Spleen (tissue), 11 donors: Measurements from ENCODE around the gene SPDL1. TPM values are rescaled to one million over a fixed set of nuclear protein-coding genes. Genes with fewer than 3 reads are reported as not detected.

Experiments
- DNase-seq: peaks from one replicate; pipeline ENCODE4 v3.0.0-alpha.2; 2020
- H3K27ac ChIP-seq, 8 donors: fragments of 200-600 bp; sonication (generic) in 7 of 8; 1 replicate in 4 of 8; 2 replicates in 4 of 8; pipeline versions ENCODE4 v1.5.0 to v1.8.0; 2016 to 2021; ENCODE audit warnings: inconsistent platforms in 4 of 8, mild to moderate bottlenecking in 4 of 8, moderate library complexity in 1 of 8
- H3K27me3 ChIP-seq, 7 donors: fragments of 200-600 bp; sonication (generic) in 6 of 7; replicated peaks in 1 of 7; 1 replicate in 4 of 7; 2 replicates in 3 of 7; pipeline versions ENCODE4 v1.5.0 to v1.8.0; 2016 to 2021; ENCODE audit warnings: inconsistent platforms in 3 of 7, mild to moderate bottlenecking in 1 of 7
- H3K36me3 ChIP-seq, 6 donors: fragments of 200-600 bp; sonication (generic) in 5 of 6; 1 replicate in 4 of 6; 2 replicates in 2 of 6; pipeline versions ENCODE4 v1.5.0 to v1.8.0; 2016 to 2021; ENCODE audit warnings: inconsistent platforms in 2 of 6
- H3K4me1 ChIP-seq, 6 donors: fragments of 200-600 bp; sonication (generic) in 5 of 6; 1 replicate in 3 of 6; 2 replicates in 3 of 6; pipeline versions ENCODE4 v1.5.0 to v1.8.0; 2016 to 2021; ENCODE audit warnings: inconsistent platforms in 3 of 6
- H3K4me3 ChIP-seq, 8 donors: fragments of 200-600 bp; sonication (generic) in 7 of 8; 1 replicate in 4 of 8; 2 replicates in 4 of 8; pipeline versions ENCODE4 v1.5.0 to v1.8.0; 2016 to 2021; ENCODE audit warnings: inconsistent platforms in 4 of 8, mild to moderate bottlenecking in 4 of 8, moderate library complexity in 2 of 8
- H3K9me3 ChIP-seq, 8 donors: fragments of 200-600 bp; sonication (generic) in 7 of 8; 1 replicate in 4 of 8; 2 replicates in 4 of 8; pipeline versions ENCODE4 v1.5.0 to v1.8.0; 2016 to 2021; ENCODE audit warnings: inconsistent platforms in 4 of 8
- CTCF ChIP-seq, 11 experiments: fragments of 200-600 bp in 7 of 11; fragments of 450-650 bp in 4 of 11; sonication (generic) in 4 of 11; IDR thresholded peaks in 8 of 11; conservative IDR thresholded peaks in 3 of 11; 1 replicate in 7 of 11; 2 replicates in 4 of 11; pipeline versions ENCODE4 v1.4.0 to v1.8.0; 2016 to 2021; ENCODE audit warnings: antibody characterized with exemption in 11 of 11, inconsistent platforms in 4 of 11, mild to moderate bottlenecking in 1 of 11
- POLR2A ChIP-seq, 3 donors: fragments of 450-650 bp; IDR thresholded peaks; one replicate each; pipeline ENCODE4 v1.5.1; 2017; ENCODE audit warnings: antibody characterized with exemption in 3 of 3, mild to moderate bottlenecking in 1 of 3
- POLR2AphosphoS5 ChIP-seq, 3 donors: sonication (generic); formaldehyde crosslinking; IDR thresholded peaks; one replicate each; pipeline ENCODE4 v1.5.1; 2017; ENCODE audit warnings: antibody characterized with exemption in 3 of 3
- WGBS, 5 donors: extraction: QIAGEN DNeasy Blood & Tissue Kit in 3 of 5; methylation state at CpG; one replicate each; pipeline versions ENCODE4 v1.1.5 to v1.1.7; 2013 to 2018; 5-methylcytosine and 5-hydroxymethylcytosine counted together
- intact Hi-C: fragments of 100-400 bp; cut with DNase I; formaldehyde crosslinking; loops from one replicate; pipeline ENCODE4 v1.15.0; 2023; ENCODE audit warnings: low total_unique reads
- polyA plus RNA-seq, 3 donors: library from polyadenylated mRNA; stranded (reverse); fragments of 200-250 nt; gene quantifications; one replicate each; pipeline ENCODE4 v1.2.1, GENCODE V29; 2013
- total RNA-seq, 7 donors: library from RNA; depleted of rRNA in 3 of 7; stranded (reverse); fragments of >200 nt in 3 of 7; fragmentation: NEBNext Ultra II Directional in 4 of 7; extraction: Animal tissue kit (Norgen Biotek cat#: 25700) in 4 of 7; gene quantifications; one replicate each; pipeline versions ENCODE4 v1.1.0 to v1.2.1, GENCODE V29; 2016 to 2021
- donor health status: healthy with polysubstance abuse.
- donor health status: DM: no; HTN: no; CAD: no; lungs with moderate emphysema.
- donor health status: DM: no; HTN: no; CAD: no.
- donor health status: Bipolar disorder and iron deficiency.
- donor health status: healthy.
- donor health status: DM: no; HTN: no; CAD: no.
- donor health status: DM: yes; HTN: yes; CAD: no.

Gene SPDL1
- total and polyA plus RNA-seq, 10 donors = 5.2 to 15.7 (median 10.3) TPM

GRCh38 chr5:169646856-169647255 is 63.3 kb downstream of the SPDL1 start:
- Histone ChIP-seq H3K9me3 (no peaks in the 10 kb centered on the region), H3K4me1 (peaks cover 39 to 91% (median 72%) of the 10 kb centered on the region in 6 donors), H3K27me3 (no peaks in the 10 kb centered on the region), H3K4me3 (no peak overlapping the region), H3K27ac (peak overlapping the region in 3 of 8 donors; percentile 53 to 80 (median 72)), H3K36me3 (peaks cover 0 to 6% (median 0%) of the 10 kb centered on the region in 6 donors)
- DNase-seq = no peak
- WGBS, 5 donors = 79 to 90% (median 87%) methylated on average over 3 of the region's 3 CpGs
- intact Hi-C loops = no loop called here
- TF ChIP-seq CTCF (IDR thresholded peaks at IDR 0.05 in 8 of 11, conservative IDR thresholded peaks at IDR 0.05 in 3 of 11) (no peak), POLR2A (IDR thresholded peaks at IDR 0.05) (no peak), POLR2AphosphoS5 (IDR thresholded peaks at IDR 0.05) (no peak)

- H3K4me1 ChIP-seq = peaks cover 45 to 91% (median 72%) of the 10 kb centered on the region in 6 donors
- TF ChIP-seq POLR2AphosphoS5 (IDR thresholded peaks at IDR 0.05) = peak in 1 of 3 donors; percentile 48
- no peak for TF ChIP-seq CTCF (IDR thresholded peaks at IDR 0.05 in 8 of 11, conservative IDR thresholded peaks at IDR 0.05 in 3 of 11)
- no peak for TF ChIP-seq POLR2A (IDR thresholded peaks at IDR 0.05)
- intact Hi-C loops = no loop called here
- no peaks in the 10 kb centered on the region for H3K9me3 ChIP-seq
- H3K27me3 ChIP-seq = no peaks in the 10 kb centered on the region
- 0 to 4% (median 2%) methylated on average over 1 of the region's 1 CpG for WGBS, 5 donors
- peaks cover 0 to 6% (median 0%) of the 10 kb centered on the region in 6 donors for H3K36me3 ChIP-seq
- peak overlapping the region in 6 of 8 donors; percentile 17 to 80 (median 54) for H3K27ac ChIP-seq
- H3K4me3 ChIP-seq = peak overlapping the region in 1 of 8 donors; percentile 14
- no peak for DNase-seq
Observed at GRCh38 chr5:169647566-169647965, 64.0 kb downstream of the SPDL1 start.

- 51 to 77% (median 65%) methylated on average over 13 of the region's 13 CpGs for WGBS, 5 donors
- intact Hi-C loops = no loop called here
- H3K4me3 ChIP-seq = peak overlapping the region in 1 of 8 donors; percentile 0
Observed at GRCh38 chr5:169648725-169649310, 65.2 kb downstream of the SPDL1 start.

More at GRCh38 chr5:169648725-169649310, 65.2 kb downstream of the SPDL1 start:
- Histone ChIP-seq H3K4me1 (peaks cover 45 to 91% (median 67%) of the 10 kb centered on the region in 6 donors), H3K36me3 (peaks cover 0 to 17% (median 4%) of the 10 kb centered on the region in 6 donors), H3K27ac (peak overlapping the region in 5 of 8 donors; percentile 27 to 80 (median 55)), H3K27me3 (no peaks in the 10 kb centered on the region), H3K9me3 (no peaks in the 10 kb centered on the region)
- DNase-seq = no peak
- TF ChIP-seq CTCF (IDR thresholded peaks at IDR 0.05 in 8 of 11, conservative IDR thresholded peaks at IDR 0.05 in 3 of 11) = no peak
- no peak for TF ChIP-seq POLR2A (IDR thresholded peaks at IDR 0.05)
- no peak for TF ChIP-seq POLR2AphosphoS5 (IDR thresholded peaks at IDR 0.05)
